ENCODE data around the gene ZNF432.
"Not testable (repeated sequence)": the region's sequence is repeated elsewhere in the genome, so short reads cannot be mapped to it uniquely, and the experiment has no call there.

Gene ZNF432

GRCh38 chr19:52069653-52070052 is 21.0 kb upstream of the ZNF432 start:
- no peak overlapping the region for H3K4me3 ChIP-seq (ENCODE audit: control insufficient read depth, low read depth, low read length)
- DNase-seq (ENCODE audit: low read depth), result no peak
- no peak for TF ChIP-seq CTCF (conservative IDR thresholded peaks at IDR 0.05; ENCODE audit: control insufficient read depth, insufficient read depth, low read depth, low read length)

GRCh38 chr19:52066258-52066863 is 17.7 kb upstream of the ZNF432 start:
- H3K4me3 ChIP-seq (ENCODE audit: control insufficient read depth, low read depth, low read length), result no peak overlapping the region
- no peak for DNase-seq (ENCODE audit: low read depth)
- TF ChIP-seq CTCF (conservative IDR thresholded peaks at IDR 0.05; ENCODE audit: control insufficient read depth, insufficient read depth, low read depth, low read length), result no peak

GRCh38 chr19:52065399-52065798 is 16.8 kb upstream of the ZNF432 start:
- H3K4me3 ChIP-seq (ENCODE audit: control insufficient read depth, low read depth, low read length), result no peak overlapping the region
- no peak for DNase-seq (ENCODE audit: low read depth)

GRCh38 chr19:52056480-52056879 is 7.8 kb upstream of the ZNF432 start:
- not testable (repeated sequence) for DNase-seq (ENCODE audit: low read depth); H3K4me3 ChIP-seq (ENCODE audit: control insufficient read depth, low read depth, low read length)

More at GRCh38 chr19:52065399-52065798, 16.8 kb upstream of the ZNF432 start:
- no peak for TF ChIP-seq CTCF (conservative IDR thresholded peaks at IDR 0.05; ENCODE audit: control insufficient read depth, insufficient read depth, low read depth, low read length)

GRCh38 chr19:52051736-52052135 is 3.1 kb upstream of the ZNF432 start:
- not testable (repeated sequence) for H3K4me3 ChIP-seq (ENCODE audit: control insufficient read depth, low read depth, low read length); DNase-seq (ENCODE audit: low read depth)

GRCh38 chr19:52039169-52039568 is 9.5 kb downstream of the ZNF432 start:
- no peak overlapping the region for H3K4me3 ChIP-seq (ENCODE audit: control insufficient read depth, low read depth, low read length)
- no peak for TF ChIP-seq CTCF (conservative IDR thresholded peaks at IDR 0.05; ENCODE audit: control insufficient read depth, insufficient read depth, low read depth, low read length)

GRCh38 chr19:52034051-52034728 is 14.4 kb downstream of the ZNF432 start:
- peak; percentile 19 for DNase-seq (ENCODE audit: low read depth)
- no peak overlapping the region for H3K4me3 ChIP-seq (ENCODE audit: control insufficient read depth, low read depth, low read length)
- no peak for TF ChIP-seq CTCF (conservative IDR thresholded peaks at IDR 0.05; ENCODE audit: control insufficient read depth, insufficient read depth, low read depth, low read length)

More at GRCh38 chr19:52039169-52039568, 9.5 kb downstream of the ZNF432 start:
- DNase-seq (ENCODE audit: low read depth), result no peak

- DNase-seq (ENCODE audit: low read depth), result no peak
- TF ChIP-seq CTCF (conservative IDR thresholded peaks at IDR 0.05; ENCODE audit: control insufficient read depth, insufficient read depth, low read depth, low read length), result no peak
- H3K4me3 ChIP-seq (ENCODE audit: control insufficient read depth, low read depth, low read length), result peak overlapping the region; percentile 95
Observed at GRCh38 chr19:52028780-52029123, 19.9 kb downstream of the ZNF432 start.

Data from fibroblast of mammary gland (primary cell).